Fibroblast of lung (primary cell): ENCODE data around the gene PCBP4. TPM values are rescaled to one million over a fixed set of nuclear protein-coding genes. Genes with fewer than 3 reads are reported as not detected.

Experiments used
- DNase-seq, 2 donors: peaks; one replicate each; pipeline versions ENCODE4 v3.0.0 to v3.0.0-alpha.2; 2010; ENCODE audit warnings: low read depth in 2 of 2
- H2AFZ ChIP-seq: 2 replicates; pipeline ENCODE4 v1.5.1; 2012; ENCODE audit warnings: low read length, control low read depth, inconsistent platforms
- H3K27ac ChIP-seq: 2 replicates; pipeline ENCODE4 v1.5.1; 2011; ENCODE audit warnings: low read length, control low read depth; ENCODE audit not compliant: insufficient read depth
- H3K27me3 ChIP-seq: 2 replicates; pipeline ENCODE4 v1.5.1; 2011; ENCODE audit warnings: mild to moderate bottlenecking, low read length; ENCODE audit not compliant: control insufficient read depth, insufficient read depth
- H3K36me3 ChIP-seq: 2 replicates; pipeline ENCODE4 v1.5.1; 2011; ENCODE audit warnings: low read length; ENCODE audit not compliant: control insufficient read depth, insufficient read depth
- H3K4me1 ChIP-seq: 2 replicates; pipeline ENCODE4 v1.5.1; 2011; ENCODE audit warnings: low read length; ENCODE audit not compliant: control insufficient read depth, insufficient read depth; ENCODE audit errors: extremely low read depth
- H3K4me2 ChIP-seq: 2 replicates; pipeline ENCODE4 v1.5.1; 2011; ENCODE audit warnings: low read length, control low read depth; ENCODE audit not compliant: insufficient read depth; ENCODE audit errors: extremely low read depth
- H3K4me3 ChIP-seq, 4 experiments: fragments of 200-600 bp in 1 of 4; sonication (generic) in 1 of 4; replicated peaks in 1 of 4; 2 replicates each; pipeline ENCODE4 v1.5.1; 2011 to 2016; ENCODE audit warnings: low read length in 4 of 4, low read depth in 3 of 4, mild to moderate bottlenecking in 3 of 4, control low read depth in 2 of 4, inconsistent platforms in 1 of 4, mixed read lengths in 1 of 4; ENCODE audit not compliant: insufficient read depth in 1 of 4; ENCODE audit errors: control extremely low read depth in 1 of 4
- H3K79me2 ChIP-seq: 2 replicates; pipeline ENCODE4 v1.5.1; 2012; ENCODE audit warnings: mild to moderate bottlenecking, low read length, inconsistent platforms; ENCODE audit not compliant: control insufficient read depth, insufficient read depth
- H3K9ac ChIP-seq: 2 replicates; pipeline ENCODE4 v1.5.1; 2011; ENCODE audit warnings: mild to moderate bottlenecking, low read length, control low read depth; ENCODE audit not compliant: insufficient read depth
- H3K9me3 ChIP-seq: 2 replicates; pipeline ENCODE4 v1.5.1; 2012; ENCODE audit warnings: low read depth, low read length; ENCODE audit not compliant: control insufficient read depth, insufficient read depth
- H4K20me1 ChIP-seq: 2 replicates; pipeline ENCODE4 v1.5.1; 2011; ENCODE audit warnings: low read length; ENCODE audit not compliant: control insufficient read depth, insufficient read depth; ENCODE audit errors: extremely low read depth
- CTCF ChIP-seq, 2 donors: IDR thresholded peaks in 1 of 2; conservative IDR thresholded peaks in 1 of 2; 1 replicate in 1 of 2; 2 replicates in 1 of 2; pipeline ENCODE4 v1.5.1; 2011 to 2012; ENCODE audit warnings: low read length in 2 of 2, control low read depth in 1 of 2, inconsistent platforms in 1 of 2, low read depth in 1 of 2, mild to moderate bottlenecking in 1 of 2
- EZH2 ChIP-seq: IDR thresholded peaks from 2 replicates; pipeline ENCODE4 v1.5.1; 2012; ENCODE audit warnings: low read length, control low read depth, mild to moderate bottlenecking; ENCODE audit errors: missing control alignments
- polyA plus RNA-seq, 2 donors: library from polyadenylated mRNA; depleted of rRNA in 1 of 2; stranded (reverse) in 1 of 2; unstranded in 1 of 2; fragments of >200 nt; gene quantifications; 2 replicates each; pipeline ENCODE4 v1.2.1, GENCODE V29; 2011 to 2012; ENCODE audit warnings: missing spikeins in 1 of 2
- total RNA-seq: library from RNA; depleted of rRNA; stranded (reverse); fragments of >200 nt; gene quantifications from 2 replicates; pipeline ENCODE4 v1.2.1, GENCODE V29; 2014

Gene PCBP4
- total and polyA plus RNA-seq, 2 donors (not counting 1 experiment from before 2014, with no cell fraction given), result 40.2 to 46.2 TPM

DNA sequence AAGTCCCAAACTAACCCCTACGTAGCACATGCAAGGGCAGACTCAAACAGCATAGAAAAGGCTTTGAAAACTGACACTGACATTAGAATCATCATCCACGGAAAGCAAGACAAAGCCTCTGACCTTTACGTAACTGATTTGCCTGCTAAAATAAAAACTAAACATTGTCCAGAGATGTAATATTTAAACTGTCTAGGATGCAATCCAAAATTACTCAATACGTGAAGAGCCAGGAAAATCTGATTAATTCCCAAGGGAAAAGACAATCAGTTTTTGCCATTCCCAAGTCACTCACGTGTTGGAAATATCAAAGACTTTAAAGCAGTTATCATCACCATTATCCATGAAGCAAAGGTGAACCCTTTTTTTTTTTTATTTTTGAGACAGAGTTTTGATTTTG, 50.8 kb downstream of the PCBP4 start:
- H3K4me1 ChIP-seq, result no peaks in the 10 kb centered on the region
- no peak overlapping the region for H3K4me2 ChIP-seq
- no peak overlapping the region for H3K9ac ChIP-seq
- H3K79me2 ChIP-seq, result no peaks in the 10 kb centered on the region
- H4K20me1 ChIP-seq, result no peaks in the 10 kb centered on the region
- no peaks in the 10 kb centered on the region for H3K27me3 ChIP-seq
- no peaks in the 10 kb centered on the region for H3K36me3 ChIP-seq
- DNase-seq, result no peak
- no peak overlapping the region for H3K27ac ChIP-seq
- H3K9me3 ChIP-seq, result no peaks in the 10 kb centered on the region
- TF ChIP-seq CTCF (conservative IDR thresholded peaks at IDR 0.05 in 1 of 2, IDR thresholded peaks at IDR 0.05 in 1 of 2; ENCODE audit: low read depth in 1 of 2, low read length in 2 of 2), result no peak
- no peak overlapping the region for H3K4me3 ChIP-seq
- no peak overlapping the region for H2AFZ ChIP-seq

DNA sequence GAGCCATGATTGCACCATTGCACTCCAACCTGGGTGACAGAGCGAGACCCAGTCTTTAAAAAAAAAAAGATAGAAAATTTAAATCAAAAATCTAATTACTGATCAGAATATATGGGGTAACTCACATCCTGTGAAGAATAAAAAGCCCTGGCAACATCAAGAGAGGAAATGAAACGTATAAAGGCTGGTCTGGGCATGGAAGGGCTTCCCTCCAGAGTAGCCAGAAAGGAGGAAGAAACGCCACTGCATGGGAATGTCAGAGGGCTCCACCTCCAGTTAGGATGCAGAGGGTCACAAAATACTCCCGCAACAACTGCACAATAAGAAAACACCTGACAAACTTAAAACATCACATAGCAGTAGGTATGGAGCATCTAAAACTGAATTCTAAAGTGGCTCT, 59.2 kb downstream of the PCBP4 start:
- no peak for DNase-seq
- H4K20me1 ChIP-seq, result no peaks in the 10 kb centered on the region
- TF ChIP-seq CTCF (conservative IDR thresholded peaks at IDR 0.05 in 1 of 2, IDR thresholded peaks at IDR 0.05 in 1 of 2; ENCODE audit: low read depth in 1 of 2, low read length in 2 of 2), result no peak
- TF ChIP-seq EZH2, result no peak
- no peak overlapping the region for H2AFZ ChIP-seq
- H3K9ac ChIP-seq, result no peak overlapping the region
- H3K27me3 ChIP-seq, result no peaks in the 10 kb centered on the region
- H3K79me2 ChIP-seq, result no peaks in the 10 kb centered on the region
- no peaks in the 10 kb centered on the region for H3K9me3 ChIP-seq
- H3K4me2 ChIP-seq, result no peak overlapping the region
- H3K36me3 ChIP-seq, result no peaks in the 10 kb centered on the region
- no peak overlapping the region for H3K27ac ChIP-seq
- no peaks in the 10 kb centered on the region for H3K4me1 ChIP-seq
- H3K4me3 ChIP-seq, result no peak overlapping the region

Other genes with a start within 250 kb of the PCBP4 start
- not detected in 2 replicates for gene IQCF6, start 188.2 kb downstream of the PCBP4 start, total RNA-seq
- gene IQCF6, start 188.2 kb downstream of the PCBP4 start, polyA plus RNA-seq, result not detected in 2 replicates
- not detected in 2 replicates for gene IQCF2, start 105.8 kb downstream of the PCBP4 start, total RNA-seq
- not detected in 2 replicates for gene IQCF2, start 105.8 kb downstream of the PCBP4 start, polyA plus RNA-seq
- not detected in 2 replicates for gene IQCF5, start 91.9 kb downstream of the PCBP4 start, total RNA-seq
- gene IQCF5, start 91.9 kb downstream of the PCBP4 start, polyA plus RNA-seq, result not detected in 2 replicates
- gene IQCF1, start 64.1 kb downstream of the PCBP4 start, total RNA-seq, result not detected in 2 replicates
- not detected in 2 replicates for gene IQCF1, start 64.1 kb downstream of the PCBP4 start, polyA plus RNA-seq
- 19.7 and 29.5 TPM in 2 replicates for gene RRP9, start 25.6 kb downstream of the PCBP4 start, total RNA-seq
- 10.6 and 20.5 TPM in 2 replicates for gene RRP9, start 25.6 kb downstream of the PCBP4 start, polyA plus RNA-seq
- gene PARP3, start 25.1 kb downstream of the PCBP4 start, total RNA-seq, result 19.3 and 44.1 TPM in 2 replicates
- 13.3 and 22.8 TPM in 2 replicates for gene PARP3, start 25.1 kb downstream of the PCBP4 start, polyA plus RNA-seq
- under 0.01 TPM in 2 replicates for gene GPR62, start 12.1 kb downstream of the PCBP4 start, total RNA-seq
- gene GPR62, start 12.1 kb downstream of the PCBP4 start, polyA plus RNA-seq, result 0.02 TPM in 1 of 2 replicates, not detected in the other
- 21.1 and 27.4 TPM in 2 replicates for gene ABHD14B, start 6.6 kb upstream of the PCBP4 start, total RNA-seq
- gene ABHD14B, start 6.6 kb upstream of the PCBP4 start, polyA plus RNA-seq, result 38.2 and 46.3 TPM in 2 replicates
- gene ABHD14A, start 7.6 kb upstream of the PCBP4 start, total RNA-seq, result 5.1 and 9.0 TPM in 2 replicates
- 7.8 and 10.2 TPM in 2 replicates for gene ABHD14A, start 7.6 kb upstream of the PCBP4 start, polyA plus RNA-seq
- gene ACY1, start 16.1 kb upstream of the PCBP4 start, total RNA-seq, result 36.0 and 40.3 TPM in 2 replicates
- 21.4 and 26.9 TPM in 2 replicates for gene ACY1, start 16.1 kb upstream of the PCBP4 start, polyA plus RNA-seq
- gene RPL29, start 28.4 kb upstream of the PCBP4 start, total RNA-seq, result 1,076 and 1,351 TPM in 2 replicates
- 1,512 and 1,580 TPM in 2 replicates for gene RPL29, start 28.4 kb upstream of the PCBP4 start, polyA plus RNA-seq
- gene DUSP7, start 89.1 kb upstream of the PCBP4 start, total RNA-seq, result 5.4 and 5.6 TPM in 2 replicates
- gene DUSP7, start 89.1 kb upstream of the PCBP4 start, polyA plus RNA-seq, result 23.7 and 26.5 TPM in 2 replicates
- gene POC1A, start 187.0 kb upstream of the PCBP4 start, total RNA-seq, result 3.1 and 17.7 TPM in 2 replicates
- gene POC1A, start 187.0 kb upstream of the PCBP4 start, polyA plus RNA-seq, result 3.8 and 13.1 TPM in 2 replicates
- gene ALAS1, start 230.7 kb upstream of the PCBP4 start, total RNA-seq, result 43.4 and 61.8 TPM in 2 replicates
- gene ALAS1, start 230.7 kb upstream of the PCBP4 start, polyA plus RNA-seq, result 60.9 and 84.4 TPM in 2 replicates